Measurements from ENCODE around the gene FTCD.

FTCD gene

DNA sequence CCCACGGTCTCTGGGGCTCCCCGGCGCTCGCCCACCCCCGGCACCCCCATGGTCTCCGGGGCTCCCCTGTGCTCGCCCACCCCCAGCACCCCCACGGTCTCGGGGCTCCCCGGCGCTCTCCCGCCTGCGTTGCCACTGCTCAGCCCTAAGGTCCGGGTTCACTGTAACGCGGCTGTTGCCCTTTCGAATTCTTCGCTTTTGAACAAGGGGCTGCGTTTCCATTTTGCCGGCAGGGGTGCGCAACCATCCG, 5.2 kb upstream of the FTCD start:
- TF ChIP-seq FOXM1 (IDR thresholded peaks at IDR 0.05; ENCODE audit: borderline replicate concordance, low read depth) (no peak), TEAD4 (IDR thresholded peaks at IDR 0.05) (no peak), CEBPB (IDR thresholded peaks at IDR 0.05) (no peak), TAF1 (IDR thresholded peaks at IDR 0.05; ENCODE audit: low read depth) (no peak), ZBTB7A (IDR thresholded peaks at IDR 0.05; ENCODE audit: low read depth) (no peak), TCF12 (IDR thresholded peaks at IDR 0.05; ENCODE audit: low read depth) (no peak), MAX (IDR thresholded peaks at IDR 0.05) (no peak), EP300 (IDR thresholded peaks at IDR 0.05; ENCODE audit: borderline replicate concordance) (no peak), YY1 (IDR thresholded peaks at IDR 0.05; ENCODE audit: low read depth) (no peak), EGR1 (IDR thresholded peaks at IDR 0.05) (no peak), RAD21 (IDR thresholded peaks at IDR 0.05; ENCODE audit: low read depth) (no peak), NFIC (IDR thresholded peaks at IDR 0.05) (no peak), CREB1 (IDR thresholded peaks at IDR 0.05; ENCODE audit: low read depth) (no peak)
- TF ChIP-seq, protein P1, sequence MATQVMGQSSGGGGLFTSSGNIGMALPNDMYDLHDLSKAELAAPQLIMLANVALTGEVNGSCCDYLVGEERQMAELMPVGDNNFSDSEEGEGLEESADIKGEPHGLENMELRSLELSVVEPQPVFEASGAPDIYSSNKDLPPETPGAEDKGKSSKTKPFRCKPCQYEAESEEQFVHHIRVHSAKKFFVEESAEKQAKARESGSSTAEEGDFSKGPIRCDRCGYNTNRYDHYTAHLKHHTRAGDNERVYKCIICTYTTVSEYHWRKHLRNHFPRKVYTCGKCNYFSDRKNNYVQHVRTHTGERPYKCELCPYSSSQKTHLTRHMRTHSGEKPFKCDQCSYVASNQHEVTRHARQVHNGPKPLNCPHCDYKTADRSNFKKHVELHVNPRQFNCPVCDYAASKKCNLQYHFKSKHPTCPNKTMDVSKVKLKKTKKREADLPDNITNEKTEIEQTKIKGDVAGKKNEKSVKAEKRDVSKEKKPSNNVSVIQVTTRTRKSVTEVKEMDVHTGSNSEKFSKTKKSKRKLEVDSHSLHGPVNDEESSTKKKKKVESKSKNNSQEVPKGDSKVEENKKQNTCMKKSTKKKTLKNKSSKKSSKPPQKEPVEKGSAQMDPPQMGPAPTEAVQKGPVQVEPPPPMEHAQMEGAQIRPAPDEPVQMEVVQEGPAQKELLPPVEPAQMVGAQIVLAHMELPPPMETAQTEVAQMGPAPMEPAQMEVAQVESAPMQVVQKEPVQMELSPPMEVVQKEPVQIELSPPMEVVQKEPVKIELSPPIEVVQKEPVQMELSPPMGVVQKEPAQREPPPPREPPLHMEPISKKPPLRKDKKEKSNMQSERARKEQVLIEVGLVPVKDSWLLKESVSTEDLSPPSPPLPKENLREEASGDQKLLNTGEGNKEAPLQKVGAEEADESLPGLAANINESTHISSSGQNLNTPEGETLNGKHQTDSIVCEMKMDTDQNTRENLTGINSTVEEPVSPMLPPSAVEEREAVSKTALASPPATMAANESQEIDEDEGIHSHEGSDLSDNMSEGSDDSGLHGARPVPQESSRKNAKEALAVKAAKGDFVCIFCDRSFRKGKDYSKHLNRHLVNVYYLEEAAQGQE (IDR thresholded peaks at IDR 0.05; ENCODE audit: low read depth) = no peak
- TF ChIP-seq, protein P2, sequence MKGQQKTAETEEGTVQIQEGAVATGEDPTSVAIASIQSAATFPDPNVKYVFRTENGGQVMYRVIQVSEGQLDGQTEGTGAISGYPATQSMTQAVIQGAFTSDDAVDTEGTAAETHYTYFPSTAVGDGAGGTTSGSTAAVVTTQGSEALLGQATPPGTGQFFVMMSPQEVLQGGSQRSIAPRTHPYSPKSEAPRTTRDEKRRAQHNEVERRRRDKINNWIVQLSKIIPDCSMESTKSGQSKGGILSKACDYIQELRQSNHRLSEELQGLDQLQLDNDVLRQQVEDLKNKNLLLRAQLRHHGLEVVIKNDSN (IDR thresholded peaks at IDR 0.05) = no peak

DNA sequence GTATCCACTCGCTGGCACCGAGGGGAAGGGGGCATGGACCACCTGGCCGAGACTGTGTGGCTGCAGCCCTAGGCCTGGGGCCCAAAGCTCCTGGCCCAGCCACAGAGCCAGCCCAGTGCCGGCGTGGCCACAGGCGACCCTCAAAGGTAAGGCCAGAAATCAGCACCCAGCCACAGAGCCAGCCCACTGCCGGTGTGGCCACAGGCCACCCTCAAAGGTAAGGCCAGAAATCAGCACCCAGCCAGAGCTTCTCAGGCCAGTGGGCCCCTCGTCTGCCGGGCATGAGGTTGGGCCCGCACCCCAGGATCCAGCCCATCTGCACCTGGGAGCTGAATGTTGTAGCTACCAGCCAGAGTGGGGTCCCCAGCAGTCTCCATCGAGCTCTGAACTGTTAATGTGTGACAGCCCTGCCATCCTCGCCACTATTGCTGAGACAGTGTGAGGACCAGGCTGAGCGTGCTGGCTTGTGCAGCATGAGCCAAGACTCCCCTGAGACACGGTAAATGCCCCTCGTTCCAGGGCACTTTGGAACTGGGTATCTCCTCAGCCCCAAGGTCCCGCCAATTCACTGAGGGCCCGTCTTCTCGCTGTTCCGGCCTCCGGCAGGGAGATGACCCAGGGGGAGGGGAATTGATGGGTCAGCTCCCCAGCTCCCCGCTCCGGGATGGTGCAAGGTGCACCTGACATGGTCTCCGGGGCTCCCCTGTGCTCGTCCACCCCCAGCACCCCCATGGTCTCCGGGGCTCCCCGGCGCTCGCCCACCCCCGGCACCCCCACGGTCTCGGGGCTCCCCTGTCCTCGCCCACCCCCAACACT, 4.7 kb upstream of the FTCD start:
- TF ChIP-seq ZBTB7A (IDR thresholded peaks at IDR 0.05; ENCODE audit: low read depth) (no peak), TCF12 (IDR thresholded peaks at IDR 0.05; ENCODE audit: low read depth) (no peak), RAD21 (IDR thresholded peaks at IDR 0.05; ENCODE audit: low read depth) (no peak), EGR1 (IDR thresholded peaks at IDR 0.05) (no peak), YY1 (IDR thresholded peaks at IDR 0.05; ENCODE audit: low read depth) (no peak), CEBPB (IDR thresholded peaks at IDR 0.05) (no peak), MAX (IDR thresholded peaks at IDR 0.05) (no peak), CREB1 (IDR thresholded peaks at IDR 0.05; ENCODE audit: low read depth) (no peak), FOXM1 (IDR thresholded peaks at IDR 0.05; ENCODE audit: borderline replicate concordance, low read depth) (no peak), NFIC (IDR thresholded peaks at IDR 0.05) (no peak), TAF1 (IDR thresholded peaks at IDR 0.05; ENCODE audit: low read depth) (no peak), EP300 (IDR thresholded peaks at IDR 0.05; ENCODE audit: borderline replicate concordance) (no peak), TEAD4 (IDR thresholded peaks at IDR 0.05) (no peak)
- TF ChIP-seq, protein P1 (IDR thresholded peaks at IDR 0.05; ENCODE audit: low read depth) = no peak
- TF ChIP-seq, protein P2 (IDR thresholded peaks at IDR 0.05) = no peak

DNA sequence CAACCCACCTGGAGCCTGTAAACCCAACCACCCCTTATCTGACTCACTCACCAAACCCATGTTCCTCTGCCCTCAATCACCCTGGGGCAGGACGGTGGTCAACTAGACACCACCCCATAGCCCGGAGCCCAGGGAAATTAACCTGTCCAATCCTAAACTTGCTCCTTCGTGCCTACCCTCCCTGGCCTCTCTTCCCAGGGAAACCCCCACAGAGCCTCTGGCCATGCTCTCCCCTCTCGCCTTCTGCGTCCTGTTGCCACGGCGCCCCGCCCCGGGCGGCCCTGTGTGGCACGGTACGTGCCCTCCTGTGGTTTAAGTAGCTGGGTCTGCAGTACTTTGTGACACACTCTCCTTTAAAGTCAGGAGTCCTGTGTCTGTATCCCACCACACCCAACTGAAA, 4.0 kb upstream of the FTCD start:
- TF ChIP-seq YY1 (IDR thresholded peaks at IDR 0.05; ENCODE audit: low read depth) (no peak), FOXM1 (IDR thresholded peaks at IDR 0.05; ENCODE audit: borderline replicate concordance, low read depth) (no peak), EGR1 (IDR thresholded peaks at IDR 0.05) (no peak), NFIC (IDR thresholded peaks at IDR 0.05) (no peak), RAD21 (IDR thresholded peaks at IDR 0.05; ENCODE audit: low read depth) (no peak), ZBTB7A (IDR thresholded peaks at IDR 0.05; ENCODE audit: low read depth) (no peak), TEAD4 (IDR thresholded peaks at IDR 0.05) (no peak), TAF1 (IDR thresholded peaks at IDR 0.05; ENCODE audit: low read depth) (no peak), MAX (IDR thresholded peaks at IDR 0.05) (no peak), EP300 (IDR thresholded peaks at IDR 0.05; ENCODE audit: borderline replicate concordance) (no peak), TCF12 (IDR thresholded peaks at IDR 0.05; ENCODE audit: low read depth) (no peak), CREB1 (IDR thresholded peaks at IDR 0.05; ENCODE audit: low read depth) (no peak), CEBPB (IDR thresholded peaks at IDR 0.05) (no peak)
- TF ChIP-seq, protein P1 (IDR thresholded peaks at IDR 0.05; ENCODE audit: low read depth) = no peak
- TF ChIP-seq, protein P2 (IDR thresholded peaks at IDR 0.05) = no peak
